ENCODE measurements around the gene EAPP.
"Not testable (repeated sequence)": the region's sequence is repeated elsewhere in the genome, so short reads cannot be mapped to it uniquely, and the experiment has no call there.

EAPP gene, protein sequence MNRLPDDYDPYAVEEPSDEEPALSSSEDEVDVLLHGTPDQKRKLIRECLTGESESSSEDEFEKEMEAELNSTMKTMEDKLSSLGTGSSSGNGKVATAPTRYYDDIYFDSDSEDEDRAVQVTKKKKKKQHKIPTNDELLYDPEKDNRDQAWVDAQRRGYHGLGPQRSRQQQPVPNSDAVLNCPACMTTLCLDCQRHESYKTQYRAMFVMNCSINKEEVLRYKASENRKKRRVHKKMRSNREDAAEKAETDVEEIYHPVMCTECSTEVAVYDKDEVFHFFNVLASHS

DNA sequence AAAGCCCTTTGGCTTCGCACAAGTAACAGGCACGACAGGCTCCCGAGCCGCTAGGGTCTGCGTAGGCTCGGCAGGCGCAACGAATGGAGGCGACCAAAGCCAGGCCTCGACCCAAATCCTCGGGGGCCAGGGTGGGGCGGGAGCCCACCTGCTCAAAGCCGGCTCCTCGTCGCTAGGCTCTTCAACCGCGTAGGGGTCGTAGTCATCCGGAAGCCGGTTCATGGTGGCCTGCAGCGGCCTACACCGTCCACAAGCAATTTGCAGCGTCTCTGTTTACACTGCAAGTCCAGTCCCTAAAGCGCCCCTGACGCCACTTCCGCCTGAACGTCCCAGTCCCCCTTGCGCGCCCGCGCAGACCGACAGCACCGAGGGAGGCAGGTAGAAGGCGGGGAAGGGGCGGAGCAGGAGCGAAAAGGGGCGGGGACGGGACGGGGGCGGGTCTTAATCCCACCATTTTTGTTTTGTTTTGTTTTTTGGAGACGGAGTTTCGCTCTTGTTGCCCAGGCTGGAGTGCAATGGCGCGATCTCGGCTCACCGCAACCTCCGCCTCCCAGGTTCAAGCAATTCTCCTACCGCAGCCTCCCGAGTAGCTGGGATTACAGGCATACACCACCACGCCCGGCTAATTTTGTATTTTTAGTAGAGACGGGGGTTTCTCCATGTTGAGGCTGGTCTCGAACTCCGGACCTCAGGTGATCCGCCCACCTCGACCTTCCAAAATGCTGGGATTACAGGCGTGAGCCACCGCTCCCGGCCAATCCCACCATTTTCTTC is at the start of gene EAPP:
Gene EAPP (minus strand): TSS at position 295 of the 774 bp plus-strand sequence. CDS start 73 bp downstream, at position 222.
- DNase-seq, result peak; percentile 92

DNA sequence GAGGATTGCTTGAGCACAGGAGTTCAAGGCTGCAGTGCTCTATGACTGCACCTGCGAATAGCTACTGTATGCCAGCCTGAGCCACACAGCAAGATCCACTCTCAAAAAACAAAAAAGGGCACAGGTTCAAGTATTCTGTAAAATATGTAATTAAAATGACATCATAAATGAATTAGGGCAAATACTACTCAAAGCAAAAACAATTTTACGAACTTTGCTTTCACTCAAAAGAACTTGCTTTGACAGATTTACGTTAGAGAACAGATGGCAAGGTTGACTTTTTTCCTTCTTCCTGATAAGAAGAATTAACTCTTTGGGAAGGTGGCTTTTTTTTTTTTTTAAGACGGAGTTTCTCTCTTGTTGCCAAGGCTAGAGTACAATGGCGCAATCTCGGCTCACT is 44.0 kb upstream of the EAPP start:
- no peak for DNase-seq

DNA sequence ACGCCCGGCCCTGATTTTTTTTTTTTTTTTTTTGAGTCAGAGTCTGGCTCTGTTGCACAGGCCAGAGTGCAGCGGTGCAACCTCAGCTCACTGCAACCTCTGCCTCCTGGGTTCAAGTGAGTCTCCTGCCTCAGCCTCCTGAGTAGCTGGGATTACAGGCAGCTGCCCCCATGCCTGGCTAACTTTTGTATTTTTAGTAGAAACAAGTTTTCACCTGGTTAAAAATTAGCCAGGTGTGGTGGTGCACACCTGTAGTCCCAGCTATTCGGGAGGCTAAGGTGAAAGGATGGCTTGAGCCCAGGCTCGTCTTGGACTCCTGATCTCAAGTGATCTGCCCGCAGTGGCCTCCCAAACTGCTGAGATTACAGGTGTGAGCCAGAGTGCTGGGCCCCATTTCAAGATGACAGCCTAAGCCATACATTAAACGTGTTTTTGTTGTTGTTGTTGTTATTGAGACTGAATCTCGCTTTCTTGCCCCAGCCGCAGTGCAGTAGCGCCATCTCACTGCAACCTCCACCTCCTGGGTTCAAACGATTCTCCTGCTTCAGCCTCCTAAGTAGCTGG is 42.7 kb upstream of the EAPP start:
- DNase-seq, result no peak

DNA sequence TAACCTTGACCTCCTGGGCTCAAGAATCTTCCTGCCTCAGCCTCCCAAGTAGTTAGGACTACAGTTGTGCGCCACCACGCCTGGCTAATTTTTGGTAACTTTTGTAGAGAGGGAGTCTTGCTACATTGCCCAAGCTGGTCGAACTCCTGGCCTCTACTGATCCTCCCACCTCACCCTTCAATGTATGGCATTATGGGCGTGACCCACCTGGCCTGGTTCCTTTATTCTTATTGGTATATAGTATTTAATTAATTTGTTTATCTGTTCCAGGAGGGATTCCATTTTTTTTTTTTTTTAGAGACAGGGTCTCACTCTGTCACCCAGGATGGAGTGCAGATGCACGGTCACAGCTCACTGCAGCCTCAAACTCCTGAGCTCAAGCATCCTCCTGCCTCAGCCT is 40.9 kb upstream of the EAPP start:
- no peak for DNase-seq

DNA sequence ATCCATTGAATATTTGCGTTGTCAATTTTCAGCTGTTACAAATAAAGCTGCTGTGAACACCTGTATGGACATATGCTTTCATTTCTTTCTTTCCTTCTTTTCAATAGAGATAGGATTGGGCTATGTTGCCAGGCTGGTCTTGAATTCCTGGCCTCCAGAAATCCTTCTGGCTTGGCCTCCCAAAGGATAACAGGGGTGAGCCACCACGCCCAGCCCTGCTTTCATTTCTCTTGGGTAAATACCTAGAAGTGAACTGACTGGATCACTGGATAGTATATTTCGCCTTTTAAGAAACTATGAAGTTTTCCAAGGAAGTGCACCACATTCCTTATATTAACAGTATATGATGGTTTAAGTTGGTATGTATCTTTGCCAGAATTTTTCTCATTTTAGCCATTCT is 32.3 kb upstream of the EAPP start:
- DNase-seq, result no peak

DNA sequence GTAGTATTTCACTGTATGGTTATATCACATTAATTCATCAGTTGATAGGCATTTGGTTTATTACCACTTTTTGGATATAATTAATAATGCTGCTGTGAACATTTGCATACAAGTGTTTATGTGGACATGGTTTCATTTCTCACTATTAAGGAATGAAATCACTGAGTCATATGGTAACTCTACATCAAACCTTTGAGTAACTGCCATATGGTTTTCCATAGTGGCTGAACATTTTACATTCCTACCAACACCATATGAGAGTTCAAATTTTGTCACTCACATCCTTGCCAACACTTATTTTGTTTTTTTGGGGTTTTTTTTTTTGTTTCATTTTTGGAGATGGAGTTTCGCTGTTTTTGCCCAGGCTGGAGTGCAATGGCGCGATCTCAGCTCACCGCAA is 30.2 kb upstream of the EAPP start:
- no peak for DNase-seq

DNA sequence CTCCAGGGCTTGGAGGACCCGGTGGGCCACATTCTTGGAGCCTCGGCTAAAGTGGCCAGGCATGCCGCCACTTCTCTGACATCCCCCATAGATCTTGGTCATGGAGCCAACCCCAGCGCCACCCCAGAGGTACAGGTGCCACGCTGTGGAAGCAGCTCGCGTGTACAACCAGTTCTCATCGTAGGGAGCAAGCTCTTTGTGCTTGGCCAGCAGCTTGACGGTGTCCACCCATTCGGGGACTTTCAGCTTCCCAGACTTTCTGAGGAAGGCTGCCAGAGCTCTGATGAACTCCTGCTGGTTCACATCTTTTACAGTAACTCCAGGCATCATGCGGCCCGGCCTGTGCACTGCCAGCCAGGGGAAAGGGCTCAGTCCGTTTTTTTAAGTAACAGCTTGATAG is 29.3 kb upstream of the EAPP start:
- no peak for DNase-seq

DNA sequence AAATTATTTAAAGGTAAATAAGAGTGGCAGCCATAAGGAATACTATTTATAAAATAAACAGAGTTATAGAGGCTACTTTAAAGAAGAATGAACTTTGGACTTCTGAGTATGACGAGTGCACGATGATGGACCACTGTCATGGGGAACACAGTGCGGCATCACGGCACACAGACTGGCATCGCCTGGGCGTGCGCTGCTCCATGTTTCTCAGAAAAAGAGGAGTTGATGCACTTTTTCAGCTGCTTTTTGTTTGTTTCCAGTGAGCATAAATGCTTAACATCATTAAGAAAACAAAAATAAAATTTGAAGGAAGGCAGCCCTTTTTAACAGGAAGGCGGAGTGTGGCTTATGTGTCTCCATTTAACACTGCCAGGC is 23.3 kb upstream of the EAPP start:
- DNase-seq, result no peak

DNA sequence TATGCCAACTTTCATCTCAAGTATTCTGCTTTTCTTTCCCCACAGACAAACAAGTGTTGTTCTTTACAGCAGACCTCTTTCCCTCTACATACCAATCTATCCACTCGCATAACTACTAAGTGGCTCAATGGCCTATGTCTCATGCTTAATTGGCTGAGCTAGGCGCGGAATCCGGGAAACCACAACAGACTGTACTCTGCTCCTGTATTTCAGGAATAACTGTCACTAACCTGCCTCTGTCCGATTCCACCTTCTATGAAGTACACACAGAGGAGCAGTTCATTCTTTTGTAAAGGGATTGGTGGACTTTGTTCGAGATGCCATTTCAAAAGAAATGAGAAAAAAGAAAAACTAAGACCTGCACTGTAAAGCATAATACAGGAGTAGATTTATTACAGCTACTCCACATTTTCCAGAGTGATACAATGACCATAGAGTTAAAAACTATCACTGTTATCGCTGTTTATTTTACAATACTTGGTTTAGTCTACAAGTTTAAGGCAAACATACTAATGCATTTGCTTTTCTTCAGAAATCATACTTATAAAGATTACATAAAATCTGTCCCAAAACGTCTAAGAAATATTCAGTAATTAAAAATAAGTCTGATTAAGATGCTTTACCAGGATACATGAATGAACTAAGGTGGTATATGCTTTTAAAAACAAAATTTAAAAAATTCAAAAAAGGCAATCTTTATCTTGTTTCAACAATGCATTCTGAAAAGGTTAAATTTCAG is 22.7 kb upstream of the EAPP start:
- not testable (repeated sequence) for DNase-seq

DNA sequence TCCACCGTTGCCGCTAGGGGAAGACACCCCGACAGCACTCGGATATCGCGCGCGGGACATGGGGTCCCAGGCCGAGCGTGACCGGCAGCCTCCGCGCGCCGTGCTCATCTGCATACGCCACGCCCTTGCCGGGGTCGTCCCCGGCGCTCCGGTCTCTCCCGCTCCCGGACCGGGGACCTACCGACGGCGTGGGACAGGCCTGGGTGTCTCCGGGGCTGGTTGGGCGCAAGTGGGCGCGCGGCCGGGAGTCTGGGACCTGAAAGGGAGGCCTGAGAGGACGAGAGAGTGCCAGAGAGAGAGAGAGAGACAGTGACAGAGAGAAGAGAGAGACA is 17.0 kb upstream of the EAPP start:
- not testable (repeated sequence) for DNase-seq

DNA sequence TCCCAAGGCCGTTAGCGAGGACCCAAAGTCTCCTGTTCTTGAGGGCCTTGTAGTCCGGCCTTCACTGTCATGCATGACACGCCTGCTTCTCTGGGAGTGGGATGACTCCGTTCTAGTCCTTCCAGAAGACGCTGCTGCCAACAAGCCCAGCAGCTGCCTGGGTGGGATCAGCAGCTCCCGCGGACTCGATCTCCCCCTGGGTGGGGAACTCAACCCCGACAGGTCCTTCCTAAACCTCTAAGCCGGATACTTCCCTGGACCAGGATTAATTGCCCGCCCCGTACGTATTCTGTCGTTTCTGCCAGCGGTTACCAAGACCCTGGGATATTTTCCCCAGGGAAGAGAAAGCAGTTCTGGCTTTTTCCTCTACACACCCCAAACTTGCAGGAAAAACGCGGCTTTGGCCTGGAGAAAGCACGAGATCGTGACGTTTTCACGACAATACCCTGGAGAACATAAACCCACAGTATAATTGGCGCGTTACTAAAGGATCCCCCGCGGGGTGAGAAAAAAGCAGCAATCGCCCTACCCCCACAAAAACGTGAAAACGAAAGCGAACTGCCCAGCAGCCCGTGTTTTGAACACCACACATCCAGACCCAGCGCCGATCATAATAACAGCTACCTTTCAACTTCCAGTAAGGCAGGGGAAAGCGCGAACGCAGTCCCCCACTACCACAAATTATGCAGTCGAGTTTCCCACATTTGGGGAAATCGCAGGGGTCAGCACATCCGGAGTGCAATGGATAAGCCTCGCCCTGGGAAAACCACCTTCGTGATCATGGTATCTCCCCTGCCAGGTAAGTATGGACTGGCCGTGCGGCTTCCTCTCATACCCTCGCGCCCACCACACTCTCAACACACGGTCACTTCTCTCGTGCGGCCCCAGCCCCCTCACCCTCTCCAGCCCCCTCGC is 16.3 kb upstream of the EAPP start:
- not testable (repeated sequence) for DNase-seq

DNA sequence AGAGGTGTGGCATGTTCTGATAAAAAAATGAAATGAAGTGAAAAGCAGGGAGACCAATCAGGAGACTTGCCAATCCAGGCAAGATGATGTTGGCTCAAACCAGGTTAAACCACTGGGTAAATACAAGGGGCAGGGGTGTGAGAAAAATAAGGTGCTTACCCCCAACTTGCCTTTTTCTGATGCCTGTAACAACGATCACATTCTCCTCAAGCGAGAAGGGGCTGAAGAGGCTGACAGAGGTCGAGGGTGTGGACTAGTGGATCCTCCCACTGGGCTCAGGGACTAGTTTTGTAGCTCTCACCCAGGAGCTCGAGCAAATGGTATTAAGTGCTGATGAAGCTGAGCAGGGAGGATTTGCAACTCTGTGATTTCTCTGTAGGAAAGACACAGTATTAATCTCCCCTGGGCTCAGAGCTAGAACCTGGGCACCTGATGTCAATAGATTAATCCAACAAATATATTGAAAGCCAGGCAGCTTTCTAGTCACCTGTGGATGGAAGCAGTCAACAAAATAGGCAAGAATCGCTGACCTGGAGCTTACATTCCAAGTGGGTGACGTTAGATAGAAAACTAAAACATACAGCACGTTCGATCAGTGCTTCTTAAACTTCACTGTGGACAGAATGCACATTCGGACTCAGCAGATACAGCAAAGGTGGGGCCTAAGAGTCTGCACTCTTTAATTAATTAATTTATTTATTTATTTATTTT is 15.2 kb upstream of the EAPP start:
- DNase-seq, result no peak

DNA sequence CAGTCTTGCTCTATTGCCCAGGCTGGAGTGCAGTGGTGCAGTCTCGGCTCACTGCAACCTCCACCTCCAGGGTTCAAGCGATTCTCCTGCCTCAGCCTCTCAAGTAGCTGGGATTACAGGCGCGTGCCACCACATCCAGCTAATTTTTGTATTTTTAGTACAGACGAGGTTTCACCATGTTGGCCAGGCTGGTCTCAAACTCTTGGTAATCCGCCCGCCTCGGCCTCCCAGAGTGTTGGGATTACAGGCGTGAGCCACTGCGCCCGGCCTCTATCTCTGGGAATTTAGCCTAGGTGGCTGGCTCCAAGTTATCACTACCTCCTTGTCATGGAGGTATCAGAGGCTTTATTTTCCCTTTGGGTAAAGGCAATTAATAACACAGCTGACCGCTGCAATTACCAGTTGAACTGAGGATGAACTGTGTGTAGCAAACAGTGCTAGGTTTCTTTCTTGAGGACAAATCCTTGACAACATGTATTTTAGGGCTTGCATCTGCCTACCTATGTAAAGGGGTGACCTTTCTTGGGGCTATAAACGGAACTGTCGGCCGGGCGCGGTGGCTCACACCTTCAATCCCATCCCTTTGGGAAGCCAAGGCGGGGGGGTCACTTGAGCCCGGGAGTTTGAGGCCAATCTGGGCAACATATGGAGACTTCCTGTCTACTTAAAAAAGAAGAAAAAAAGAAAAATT is 9.9 kb upstream of the EAPP start:
- not testable (repeated sequence) for DNase-seq

DNA sequence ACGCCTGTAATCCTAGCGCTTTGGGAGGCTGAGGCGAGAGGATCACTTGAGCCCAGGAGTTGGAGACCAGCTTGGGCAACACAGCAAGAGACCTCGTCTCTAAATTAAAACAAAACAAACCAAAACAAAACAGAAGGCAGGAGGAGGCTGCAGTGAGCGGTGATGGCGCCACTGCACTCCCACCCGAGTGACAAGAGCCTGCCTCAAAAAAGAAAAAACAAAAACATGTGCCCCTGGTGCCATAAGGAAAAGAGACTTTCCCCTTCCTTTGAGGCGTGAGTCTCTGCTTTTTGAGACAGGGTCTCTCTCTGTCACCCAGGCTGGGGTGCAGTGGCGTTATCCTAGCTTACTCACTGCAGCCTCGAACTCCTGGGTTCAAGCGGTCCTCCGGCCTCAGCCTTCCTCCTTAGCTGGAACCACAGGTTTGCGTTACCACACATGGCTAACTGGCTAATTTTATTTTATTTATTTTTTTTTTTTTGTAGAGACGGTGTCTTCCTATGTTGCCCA is 9.0 kb upstream of the EAPP start:
- no peak for DNase-seq

DNA sequence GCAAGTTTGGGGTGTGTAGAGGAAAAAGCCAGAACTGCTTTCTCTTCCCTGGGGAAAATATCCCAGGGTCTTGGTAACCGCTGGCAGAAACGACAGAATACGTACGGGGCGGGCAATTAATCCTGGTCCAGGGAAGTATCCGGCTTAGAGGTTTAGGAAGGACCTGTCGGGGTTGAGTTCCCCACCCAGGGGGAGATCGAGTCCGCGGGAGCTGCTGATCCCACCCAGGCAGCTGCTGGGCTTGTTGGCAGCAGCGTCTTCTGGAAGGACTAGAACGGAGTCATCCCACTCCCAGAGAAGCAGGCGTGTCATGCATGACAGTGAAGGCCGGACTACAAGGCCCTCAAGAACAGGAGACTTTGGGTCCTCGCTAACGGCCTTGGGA is 7.6 kb upstream of the EAPP start:
- DNase-seq, result not testable (repeated sequence)

DNA sequence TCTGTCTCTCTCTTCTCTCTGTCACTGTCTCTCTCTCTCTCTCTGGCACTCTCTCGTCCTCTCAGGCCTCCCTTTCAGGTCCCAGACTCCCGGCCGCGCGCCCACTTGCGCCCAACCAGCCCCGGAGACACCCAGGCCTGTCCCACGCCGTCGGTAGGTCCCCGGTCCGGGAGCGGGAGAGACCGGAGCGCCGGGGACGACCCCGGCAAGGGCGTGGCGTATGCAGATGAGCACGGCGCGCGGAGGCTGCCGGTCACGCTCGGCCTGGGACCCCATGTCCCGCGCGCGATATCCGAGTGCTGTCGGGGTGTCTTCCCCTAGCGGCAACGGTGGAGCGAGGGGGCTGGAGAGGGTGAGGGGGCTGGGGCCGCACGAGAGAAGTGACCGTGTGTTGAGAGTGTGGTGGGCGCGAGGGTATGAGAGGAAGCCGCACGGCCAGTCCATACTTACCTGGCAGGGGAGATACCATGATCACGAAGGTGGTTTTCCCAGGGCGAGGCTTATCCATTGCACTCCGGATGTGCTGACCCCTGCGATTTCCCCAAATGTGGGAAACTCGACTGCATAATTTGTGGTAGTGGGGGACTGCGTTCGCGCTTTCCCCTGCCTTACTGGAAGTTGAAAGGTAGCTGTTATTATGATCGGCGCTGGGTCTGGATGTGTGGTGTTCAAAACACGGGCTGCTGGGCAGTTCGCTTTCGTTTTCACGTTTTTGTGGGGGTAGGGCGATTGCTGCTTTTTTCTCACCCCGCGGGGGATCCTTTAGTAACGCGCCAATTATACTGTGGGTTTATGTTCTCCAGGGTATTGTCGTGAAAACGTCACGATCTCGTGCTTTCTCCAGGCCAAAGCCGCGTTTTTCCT is 7.0 kb upstream of the EAPP start:
- not testable (repeated sequence) for DNase-seq

DNA sequence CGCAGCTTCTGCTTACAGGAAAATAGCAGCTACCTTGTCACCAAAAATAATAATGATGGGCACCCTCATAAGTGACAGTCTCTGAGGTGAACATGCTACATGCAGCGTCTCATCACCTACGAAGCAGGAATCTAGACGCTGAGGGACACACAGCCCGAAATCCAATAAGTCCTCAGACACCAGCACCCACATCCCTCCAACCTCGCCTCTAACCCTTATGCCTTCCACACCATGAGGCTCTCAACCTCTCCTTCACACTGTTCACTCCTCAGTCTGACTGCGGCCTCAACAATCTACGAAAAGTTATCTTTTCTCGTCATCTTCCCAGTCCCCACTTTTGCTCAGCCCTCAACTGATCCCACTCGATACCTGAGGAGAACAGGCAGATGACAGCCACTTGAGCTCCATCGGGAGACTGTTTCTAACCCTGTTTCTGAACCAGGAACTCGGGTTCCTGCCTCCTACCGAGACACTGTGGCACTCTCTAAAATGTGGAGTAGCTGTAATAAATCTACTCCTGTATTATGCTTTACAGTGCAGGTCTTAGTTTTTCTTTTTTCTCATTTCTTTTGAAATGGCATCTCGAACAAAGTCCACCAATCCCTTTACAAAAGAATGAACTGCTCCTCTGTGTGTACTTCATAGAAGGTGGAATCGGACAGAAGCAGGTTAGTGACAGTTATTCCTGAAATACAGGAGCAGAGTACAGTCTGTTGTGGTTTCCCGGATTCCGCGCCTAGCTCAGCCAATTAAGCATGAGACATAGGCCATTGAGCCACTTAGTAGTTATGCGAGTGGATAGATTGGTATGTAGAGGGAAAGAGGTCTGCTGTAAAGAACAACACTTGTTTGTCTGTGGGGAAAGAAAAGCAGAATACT is 919 bp upstream of the EAPP start:
- not testable (repeated sequence) for DNase-seq

DNA sequence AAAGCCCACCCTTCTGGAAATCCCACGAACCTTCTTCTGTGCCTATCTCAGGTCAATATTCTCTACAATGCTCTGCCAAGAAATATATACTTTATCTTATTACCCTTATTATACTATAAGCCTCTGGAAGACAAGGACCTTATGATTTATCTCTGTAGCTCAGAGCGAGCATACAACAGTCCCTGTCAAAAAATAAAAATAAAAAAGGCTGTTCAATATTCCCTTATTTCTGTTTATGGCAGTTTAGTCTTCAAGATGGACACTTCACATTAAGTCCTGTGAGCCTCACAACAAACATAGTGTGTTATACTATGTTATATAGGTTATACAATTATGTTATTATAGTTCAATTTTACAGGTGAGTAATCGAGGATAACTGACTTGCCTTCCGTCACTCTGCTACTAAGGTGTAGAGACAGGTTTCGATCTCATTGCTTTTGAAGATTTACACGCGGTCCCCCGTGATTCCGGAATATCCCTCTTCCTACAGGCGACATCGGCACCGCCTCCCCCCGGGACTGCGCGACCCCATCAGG is 562 bp downstream of the EAPP start:
- no peak for DNase-seq

DNA sequence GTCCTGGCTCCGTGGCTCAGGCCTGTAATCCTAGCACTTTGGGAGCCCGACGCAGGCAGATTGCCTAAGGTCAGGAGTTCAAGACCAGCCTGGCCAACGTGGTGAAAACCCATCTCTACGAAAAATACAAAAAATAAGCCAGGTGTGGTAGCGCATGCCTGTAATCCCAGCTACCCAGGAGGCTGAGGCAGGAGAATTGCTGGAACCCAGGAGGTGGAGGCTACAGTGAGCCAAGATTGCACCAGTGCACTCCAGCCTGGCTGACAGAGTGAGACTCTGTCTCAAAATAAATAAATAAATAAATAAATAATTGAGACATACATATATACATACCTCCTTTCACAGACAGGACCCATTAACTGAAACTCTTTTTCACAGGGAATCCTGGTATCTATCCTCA is 1.4 kb downstream of the EAPP start:
- not testable (repeated sequence) for DNase-seq
